ENCODE measurements around the gene CELF1.
"Not testable (repeated sequence)": the region's sequence is repeated elsewhere in the genome, so short reads cannot be mapped to it uniquely, and the experiment has no call there.

CELF1 gene

GRCh38 chr11:47464483-47464882 lies 88.4 kb downstream of the CELF1 start:
- Histone ChIP-seq H3K4me3 (ENCODE audit: low read depth in 1 of 5, low read length in 5 of 5) (no peak overlapping the region), H3K4me1 (ENCODE audit: control insufficient read depth in 5 of 5, insufficient read depth in 5 of 5, low read length in 5 of 5) (peaks cover 14 to 61% (median 49%) of the 10 kb centered on the region in 5 donors), H3K27me3 (ENCODE audit: control insufficient read depth in 5 of 5, insufficient read depth in 4 of 5, low read length in 5 of 5) (no peaks in the 10 kb centered on the region), H3K27ac (ENCODE audit: low read depth, low read length) (peak overlapping the region; percentile 86), H3K36me3 (ENCODE audit: control insufficient read depth in 5 of 5, insufficient read depth in 5 of 5, low read length in 5 of 5) (peaks cover 3 to 39% (median 14%) of the 10 kb centered on the region in 5 donors), H3K9me3 (ENCODE audit: control insufficient read depth in 5 of 5, low read length in 5 of 5) (no peaks in the 10 kb centered on the region), H3K9ac (ENCODE audit: low read length in 5 of 5) (no peak overlapping the region)

GRCh38 chr11:47461876-47462275 lies 91.1 kb downstream of the CELF1 start:
- H3K27me3 ChIP-seq (ENCODE audit: control insufficient read depth in 5 of 5, insufficient read depth in 4 of 5, low read length in 5 of 5) = no peaks in the 10 kb centered on the region
- no peak overlapping the region for H3K9ac ChIP-seq (ENCODE audit: low read length in 5 of 5)
- no peak overlapping the region for H3K4me3 ChIP-seq (ENCODE audit: low read depth in 1 of 5, low read length in 5 of 5)
- H3K9me3 ChIP-seq (ENCODE audit: control insufficient read depth in 5 of 5, low read length in 5 of 5) = no peaks in the 10 kb centered on the region
- H3K27ac ChIP-seq (ENCODE audit: low read depth, low read length) = no peak overlapping the region
- H3K4me1 ChIP-seq (ENCODE audit: control insufficient read depth in 5 of 5, insufficient read depth in 5 of 5, low read length in 5 of 5) = peaks cover 6 to 35% (median 24%) of the 10 kb centered on the region in 5 donors
- peaks cover 3 to 32% (median 17%) of the 10 kb centered on the region in 5 donors for H3K36me3 ChIP-seq (ENCODE audit: control insufficient read depth in 5 of 5, insufficient read depth in 5 of 5, low read length in 5 of 5)

DNA sequence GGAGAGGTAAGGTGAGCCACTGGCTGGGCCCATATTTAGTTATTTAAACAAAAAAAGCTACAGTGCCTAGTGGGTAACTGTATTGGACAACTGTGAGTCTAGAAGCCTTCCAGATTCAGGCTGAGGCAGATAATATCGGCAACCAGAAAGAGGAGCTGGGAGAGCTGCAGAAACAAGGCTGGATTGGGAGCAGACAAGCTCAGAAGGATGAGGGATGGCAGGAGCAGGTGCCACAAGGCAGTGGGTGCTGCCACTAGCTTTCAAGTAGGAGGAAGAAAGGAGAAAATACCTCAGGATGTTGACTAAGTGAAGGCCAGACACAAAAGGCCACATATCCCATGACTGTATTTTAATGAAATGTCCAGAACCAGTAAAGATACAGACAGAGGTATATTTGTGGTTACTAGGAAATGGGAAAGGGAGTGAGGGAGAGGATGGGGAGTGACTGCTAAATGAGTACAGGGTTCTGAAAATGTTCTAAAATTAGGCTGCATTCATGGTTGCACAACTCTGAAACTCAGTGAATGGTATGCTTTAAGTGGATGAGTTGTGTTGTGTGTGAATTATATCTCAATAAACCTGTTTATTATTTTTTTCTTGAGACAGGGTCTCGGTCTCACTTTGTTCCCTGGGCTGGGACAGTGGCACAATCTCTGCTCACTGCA lies 92.2 kb downstream of the CELF1 start:
- Histone ChIP-seq H3K4me1 (ENCODE audit: control insufficient read depth in 5 of 5, insufficient read depth in 5 of 5, low read length in 5 of 5) (peaks cover 2 to 23% (median 13%) of the 10 kb centered on the region in 5 donors), H3K9me3 (ENCODE audit: control insufficient read depth in 5 of 5, low read length in 5 of 5) (no peaks in the 10 kb centered on the region), H3K9ac (ENCODE audit: low read length in 5 of 5) (no peak overlapping the region), H3K27me3 (ENCODE audit: control insufficient read depth in 5 of 5, insufficient read depth in 4 of 5, low read length in 5 of 5) (no peaks in the 10 kb centered on the region), H3K27ac (ENCODE audit: low read depth, low read length) (no peak overlapping the region), H3K36me3 (ENCODE audit: control insufficient read depth in 5 of 5, insufficient read depth in 5 of 5, low read length in 5 of 5) (peaks cover 3 to 32% (median 16%) of the 10 kb centered on the region in 5 donors), H3K4me3 (ENCODE audit: low read depth in 1 of 5, low read length in 5 of 5) (no peak overlapping the region)

DNA sequence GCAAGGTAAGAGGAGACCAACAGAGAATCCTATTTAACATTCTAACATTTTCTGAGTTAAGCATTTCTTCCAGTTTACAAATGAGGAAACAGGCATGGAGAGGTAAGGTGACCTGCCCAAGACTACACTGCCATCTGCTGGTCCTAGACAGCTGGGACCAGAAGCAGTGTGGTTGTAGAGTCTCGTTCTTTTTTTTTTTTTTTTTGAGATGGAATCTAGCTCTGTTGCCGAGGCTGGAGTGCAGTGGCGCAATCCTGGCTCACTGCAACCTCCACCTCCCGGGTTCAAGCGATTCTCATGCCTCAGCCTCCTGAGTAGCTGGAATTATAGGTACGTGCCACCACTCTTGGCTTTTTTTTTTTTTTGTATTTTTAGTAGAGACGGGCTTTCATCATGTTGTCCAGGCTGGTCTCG lies 98.7 kb downstream of the CELF1 start:
- not testable (repeated sequence) for H3K9me3 ChIP-seq (ENCODE audit: control insufficient read depth in 5 of 5, low read length in 5 of 5); H3K27me3 ChIP-seq (ENCODE audit: control insufficient read depth in 5 of 5, insufficient read depth in 4 of 5, low read length in 5 of 5); H3K36me3 ChIP-seq (ENCODE audit: control insufficient read depth in 5 of 5, insufficient read depth in 5 of 5, low read length in 5 of 5); H3K4me1 ChIP-seq (ENCODE audit: control insufficient read depth in 5 of 5, insufficient read depth in 5 of 5, low read length in 5 of 5); H3K9ac ChIP-seq (ENCODE audit: low read length in 5 of 5); H3K4me3 ChIP-seq (ENCODE audit: low read depth in 1 of 5, low read length in 5 of 5); H3K27ac ChIP-seq (ENCODE audit: low read depth, low read length)

DNA sequence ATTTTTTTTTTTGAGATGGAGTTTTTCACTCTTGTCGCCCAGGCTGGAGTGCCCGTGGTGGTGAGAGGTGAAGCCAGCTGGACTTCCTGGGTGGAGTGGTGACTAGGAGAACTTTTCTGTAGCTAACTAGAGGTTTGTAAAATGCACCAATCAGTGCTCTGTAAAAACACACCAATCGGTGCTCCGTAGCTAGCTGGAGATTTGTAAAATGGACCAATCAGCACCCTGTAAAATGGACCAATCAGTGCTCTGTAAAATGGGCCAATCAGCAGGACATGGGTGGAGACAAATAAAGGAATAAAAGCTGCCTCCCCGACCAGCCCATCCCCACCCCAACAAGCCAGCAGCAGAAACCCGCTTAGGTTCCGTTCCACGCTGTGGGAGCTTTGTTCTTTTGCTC lies 99.6 kb downstream of the CELF1 start:
- no peak overlapping the region for H3K27ac ChIP-seq (ENCODE audit: low read depth, low read length)
- H3K27me3 ChIP-seq (ENCODE audit: control insufficient read depth in 5 of 5, insufficient read depth in 4 of 5, low read length in 5 of 5) = no peaks in the 10 kb centered on the region
- H3K4me3 ChIP-seq (ENCODE audit: low read depth in 1 of 5, low read length in 5 of 5) = no peak overlapping the region
- H3K36me3 ChIP-seq (ENCODE audit: control insufficient read depth in 5 of 5, insufficient read depth in 5 of 5, low read length in 5 of 5) = peaks cover 0 to 2% (median 0%) of the 10 kb centered on the region in 5 donors
- no peaks in the 10 kb centered on the region for H3K9me3 ChIP-seq (ENCODE audit: control insufficient read depth in 5 of 5, low read length in 5 of 5)
- peaks cover 0 to 6% (median 4%) of the 10 kb centered on the region in 5 donors for H3K4me1 ChIP-seq (ENCODE audit: control insufficient read depth in 5 of 5, insufficient read depth in 5 of 5, low read length in 5 of 5)
- H3K9ac ChIP-seq (ENCODE audit: low read length in 5 of 5) = no peak overlapping the region

DNA sequence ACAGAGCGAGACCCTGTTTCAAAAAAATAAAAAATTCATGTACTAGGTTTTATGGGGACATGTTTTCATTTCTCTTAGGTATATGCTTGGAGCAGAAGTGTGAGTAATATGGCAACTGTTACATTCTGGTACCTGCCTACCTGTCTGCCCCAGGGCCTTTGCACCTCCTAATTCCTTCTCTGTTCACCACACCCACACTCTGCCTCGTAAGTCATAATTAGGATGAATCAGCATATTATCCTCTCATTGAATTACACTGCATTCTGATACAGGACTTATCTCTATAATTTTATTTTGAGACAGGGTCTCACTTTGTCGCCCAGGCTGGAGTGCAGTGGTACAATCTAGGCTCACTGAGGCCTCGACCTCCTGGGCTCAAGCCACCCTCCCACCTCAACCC lies 100.9 kb downstream of the CELF1 start:
- Histone ChIP-seq H3K36me3 (ENCODE audit: control insufficient read depth in 5 of 5, insufficient read depth in 5 of 5, low read length in 5 of 5) (peaks cover 0 to 7% (median 2%) of the 10 kb centered on the region in 5 donors), H3K27ac (ENCODE audit: low read depth, low read length) (no peak overlapping the region), H3K4me1 (ENCODE audit: control insufficient read depth in 5 of 5, insufficient read depth in 5 of 5, low read length in 5 of 5) (peaks cover 0 to 6% (median 4%) of the 10 kb centered on the region in 5 donors), H3K27me3 (ENCODE audit: control insufficient read depth in 5 of 5, insufficient read depth in 4 of 5, low read length in 5 of 5) (no peaks in the 10 kb centered on the region), H3K9ac (ENCODE audit: low read length in 5 of 5) (no peak overlapping the region), H3K4me3 (ENCODE audit: low read depth in 1 of 5, low read length in 5 of 5) (no peak overlapping the region), H3K9me3 (ENCODE audit: control insufficient read depth in 5 of 5, low read length in 5 of 5) (no peaks in the 10 kb centered on the region)

GRCh38 chr11:47451436-47451835 lies 101.5 kb downstream of the CELF1 start:
- Histone ChIP-seq H3K27ac (ENCODE audit: low read depth, low read length) (no peak overlapping the region), H3K4me1 (ENCODE audit: control insufficient read depth in 5 of 5, insufficient read depth in 5 of 5, low read length in 5 of 5) (peaks cover 0 to 6% (median 4%) of the 10 kb centered on the region in 5 donors), H3K4me3 (ENCODE audit: low read depth in 1 of 5, low read length in 5 of 5) (no peak overlapping the region), H3K36me3 (ENCODE audit: control insufficient read depth in 5 of 5, insufficient read depth in 5 of 5, low read length in 5 of 5) (peaks cover 0 to 7% (median 2%) of the 10 kb centered on the region in 5 donors), H3K27me3 (ENCODE audit: control insufficient read depth in 5 of 5, insufficient read depth in 4 of 5, low read length in 5 of 5) (no peaks in the 10 kb centered on the region), H3K9me3 (ENCODE audit: control insufficient read depth in 5 of 5, low read length in 5 of 5) (no peaks in the 10 kb centered on the region), H3K9ac (ENCODE audit: low read length in 5 of 5) (no peak overlapping the region)

- Histone ChIP-seq H3K27ac (ENCODE audit: low read depth, low read length) (no peak overlapping the region), H3K9ac (ENCODE audit: low read length in 5 of 5) (no peak overlapping the region), H3K9me3 (ENCODE audit: control insufficient read depth in 5 of 5, low read length in 5 of 5) (no peaks in the 10 kb centered on the region), H3K4me3 (ENCODE audit: low read depth in 1 of 5, low read length in 5 of 5) (no peak overlapping the region), H3K4me1 (ENCODE audit: control insufficient read depth in 5 of 5, insufficient read depth in 5 of 5, low read length in 5 of 5) (peaks cover 0 to 5% (median under 1%) of the 10 kb centered on the region in 5 donors), H3K27me3 (ENCODE audit: control insufficient read depth in 5 of 5, insufficient read depth in 4 of 5, low read length in 5 of 5) (no peaks in the 10 kb centered on the region), H3K36me3 (ENCODE audit: control insufficient read depth in 5 of 5, insufficient read depth in 5 of 5, low read length in 5 of 5) (peaks cover 0 to 7% (median 2%) of the 10 kb centered on the region in 5 donors)
Measured at GRCh38 chr11:47449541-47449940, 103.4 kb downstream of the CELF1 start.

DNA sequence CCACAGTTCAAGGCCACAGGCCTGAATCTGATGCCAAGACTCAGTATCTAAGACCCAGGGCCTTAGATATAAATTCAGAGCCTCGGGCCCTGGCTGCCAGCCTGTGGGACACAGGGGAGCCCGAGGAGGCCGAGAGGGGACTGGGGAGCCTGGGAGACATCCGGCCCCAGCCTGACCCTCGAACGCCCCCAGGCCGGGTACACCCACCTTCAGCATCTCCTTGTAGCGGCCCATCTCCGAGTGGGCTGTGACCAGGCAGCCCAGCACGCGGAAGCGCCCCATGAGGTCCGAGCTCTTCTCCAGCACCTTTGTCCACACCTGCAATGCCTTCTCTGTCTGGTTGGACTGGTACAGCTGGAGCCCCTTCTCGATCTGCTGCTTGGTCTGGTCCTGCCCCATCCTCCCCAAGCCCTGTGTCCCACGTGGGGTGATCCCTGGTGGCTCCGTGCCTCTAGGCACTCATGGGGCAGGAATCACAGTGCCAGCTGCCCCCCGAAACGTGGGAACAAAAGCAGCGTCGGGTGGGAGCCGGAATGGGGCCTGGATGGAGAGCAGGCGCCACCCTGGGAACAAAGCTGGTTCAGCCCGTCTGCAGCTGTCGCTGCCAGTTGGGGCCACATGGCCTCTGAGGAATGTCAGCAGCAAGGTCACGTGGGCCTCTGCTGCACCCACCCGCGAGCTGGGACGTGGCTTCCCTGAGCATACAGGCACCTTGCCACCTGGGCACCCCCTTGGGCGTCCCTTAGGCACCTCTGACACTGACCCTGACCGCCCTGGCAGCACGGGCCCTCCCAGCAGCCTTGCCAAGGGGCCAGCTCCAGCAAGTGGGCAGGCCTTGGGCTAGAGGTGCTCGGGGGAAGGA lies 104.1 kb downstream of the CELF1 start, which contains the start of gene RAPSN:
RAPSN (minus strand) TSS at position 571 of the 862 bp plus-strand sequence; CDS start at position 399, 172 bp downstream.
- Histone ChIP-seq H3K4me1 (ENCODE audit: control insufficient read depth in 5 of 5, insufficient read depth in 5 of 5, low read length in 5 of 5) (no peaks in the 10 kb centered on the region), H3K9me3 (ENCODE audit: control insufficient read depth in 5 of 5, low read length in 5 of 5) (no peaks in the 10 kb centered on the region), H3K27me3 (ENCODE audit: control insufficient read depth in 5 of 5, insufficient read depth in 4 of 5, low read length in 5 of 5) (no peaks in the 10 kb centered on the region), H3K9ac (ENCODE audit: low read length in 5 of 5) (no peak within 1 kb of the TSS), H3K36me3 (ENCODE audit: control insufficient read depth in 5 of 5, insufficient read depth in 5 of 5, low read length in 5 of 5) (peaks cover 0 to 7% (median 2%) of the 10 kb centered on the region in 5 donors), H3K27ac (ENCODE audit: low read depth, low read length) (no peak within 1 kb of the TSS), H3K4me3 (ENCODE audit: low read depth in 1 of 5, low read length in 5 of 5) (no peak within 1 kb of the TSS)

- H3K9ac ChIP-seq (ENCODE audit: low read length in 5 of 5) = no peak overlapping the region
Measured at GRCh38 chr11:47447906-47448305, 105.0 kb downstream of the CELF1 start.

More at GRCh38 chr11:47447906-47448305, 105.0 kb downstream of the CELF1 start:
- Histone ChIP-seq H3K36me3 (ENCODE audit: control insufficient read depth in 5 of 5, insufficient read depth in 5 of 5, low read length in 5 of 5) (peaks cover 0 to 7% (median 2%) of the 10 kb centered on the region in 5 donors), H3K27ac (ENCODE audit: low read depth, low read length) (no peak overlapping the region), H3K9me3 (ENCODE audit: control insufficient read depth in 5 of 5, low read length in 5 of 5) (no peaks in the 10 kb centered on the region), H3K4me1 (ENCODE audit: control insufficient read depth in 5 of 5, insufficient read depth in 5 of 5, low read length in 5 of 5) (peaks cover 0 to 7% (median 0%) of the 10 kb centered on the region in 5 donors), H3K27me3 (ENCODE audit: control insufficient read depth in 5 of 5, insufficient read depth in 4 of 5, low read length in 5 of 5) (no peaks in the 10 kb centered on the region), H3K4me3 (ENCODE audit: low read depth in 1 of 5, low read length in 5 of 5) (no peak overlapping the region)
